KOPT-K1 (cell line): ENCODE data around the gene MRGPRX2.

Source experiments
- H3K27ac ChIP-seq: fragments of 200-600 bp; sonication (generic); 2 replicates; pipeline ENCODE4 v1.5.1; 2016; ENCODE audit warnings: antibody characterized with exemption, mild to moderate bottlenecking, low read depth, low read length; ENCODE audit not compliant: poor library complexity, severe bottlenecking
- H3K36me3 ChIP-seq: fragments of 200-600 bp; sonication (generic); 2 replicates; pipeline ENCODE4 v1.5.1; 2017; ENCODE audit warnings: antibody characterized with exemption, mild to moderate bottlenecking, low read length, moderate library complexity; ENCODE audit not compliant: insufficient read depth
- H3K9me3 ChIP-seq: fragments of 200-600 bp; sonication (generic); 2 replicates; pipeline ENCODE4 v1.5.1; 2017; ENCODE audit warnings: antibody characterized with exemption, low read length, mild to moderate bottlenecking; ENCODE audit not compliant: insufficient read depth, poor library complexity, severe bottlenecking

The MRGPRX2 gene

GRCh38 chr11:19050281-19050680, 10.2 kb downstream of the MRGPRX2 start:
- no peaks in the 10 kb centered on the region for H3K9me3 ChIP-seq
- no peaks in the 10 kb centered on the region for H3K36me3 ChIP-seq
- no peak overlapping the region for H3K27ac ChIP-seq

DNA sequence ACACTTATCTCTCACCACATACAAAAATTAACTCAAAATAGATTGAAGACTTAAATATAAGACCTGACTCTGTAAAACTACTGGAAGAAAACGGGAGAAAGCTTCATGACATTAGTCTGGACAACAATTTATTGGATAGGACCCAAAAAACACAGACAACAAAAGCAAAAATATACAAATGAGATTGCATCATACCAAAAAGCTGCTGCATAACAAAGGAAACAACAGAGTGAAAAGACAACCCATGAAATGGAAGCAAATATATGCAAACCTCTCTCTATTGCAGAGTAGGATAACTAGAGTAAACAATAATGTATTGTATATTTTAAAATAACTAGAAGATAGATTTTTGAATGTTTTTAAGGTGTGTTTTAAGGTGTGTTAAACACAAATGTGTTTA, 11.2 kb downstream of the MRGPRX2 start:
- Histone ChIP-seq H3K27ac (no peak overlapping the region), H3K36me3 (no peaks in the 10 kb centered on the region), H3K9me3 (no peaks in the 10 kb centered on the region)

DNA sequence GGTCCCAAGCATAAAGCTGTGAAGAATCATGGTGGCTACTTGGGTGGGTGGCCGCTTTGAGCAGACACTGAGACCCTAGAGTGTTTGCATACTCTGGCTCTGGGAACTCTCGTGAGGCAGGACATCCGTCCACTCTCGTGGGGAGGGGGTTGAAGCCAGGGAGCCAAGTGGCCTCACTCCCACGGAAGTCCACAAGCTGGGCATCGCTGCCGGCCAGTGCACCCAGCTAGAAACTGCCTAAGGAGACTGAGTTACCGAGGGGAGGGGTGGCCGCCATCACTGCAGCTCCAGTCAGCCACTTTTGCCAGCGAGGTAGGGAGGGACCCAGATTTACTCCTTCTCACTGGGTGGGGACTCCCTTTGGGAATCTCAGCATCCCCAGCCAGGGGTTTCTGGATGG, 20.5 kb downstream of the MRGPRX2 start:
- no peaks in the 10 kb centered on the region for H3K9me3 ChIP-seq
- H3K27ac ChIP-seq = no peak overlapping the region
- H3K36me3 ChIP-seq = no peaks in the 10 kb centered on the region

- H3K9me3 ChIP-seq = no peaks in the 10 kb centered on the region
- no peaks in the 10 kb centered on the region for H3K36me3 ChIP-seq
- no peak overlapping the region for H3K27ac ChIP-seq
Observed at GRCh38 chr11:19039409-19039808, 21.1 kb downstream of the MRGPRX2 start.

DNA sequence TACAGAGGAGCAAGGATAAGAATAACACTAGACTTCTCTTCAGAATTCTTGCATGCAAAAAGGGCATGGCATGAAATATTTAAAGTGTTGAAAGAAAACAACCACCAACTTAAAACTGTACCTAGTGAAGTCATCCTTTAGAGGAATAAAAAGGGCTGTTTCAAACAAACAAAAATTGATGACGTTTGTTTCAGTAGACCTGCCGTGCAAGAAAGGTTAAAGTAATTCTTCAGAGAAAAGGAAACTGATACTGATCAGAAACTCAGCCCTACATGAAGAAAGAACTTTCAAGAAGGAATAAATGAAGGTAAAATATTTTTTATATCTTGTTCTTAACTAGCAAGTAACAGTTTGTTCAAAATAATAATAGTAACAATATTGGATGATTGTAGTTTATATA, 27.5 kb downstream of the MRGPRX2 start:
- H3K36me3 ChIP-seq = no peaks in the 10 kb centered on the region
- H3K27ac ChIP-seq = no peak overlapping the region
- H3K9me3 ChIP-seq = no peaks in the 10 kb centered on the region

DNA sequence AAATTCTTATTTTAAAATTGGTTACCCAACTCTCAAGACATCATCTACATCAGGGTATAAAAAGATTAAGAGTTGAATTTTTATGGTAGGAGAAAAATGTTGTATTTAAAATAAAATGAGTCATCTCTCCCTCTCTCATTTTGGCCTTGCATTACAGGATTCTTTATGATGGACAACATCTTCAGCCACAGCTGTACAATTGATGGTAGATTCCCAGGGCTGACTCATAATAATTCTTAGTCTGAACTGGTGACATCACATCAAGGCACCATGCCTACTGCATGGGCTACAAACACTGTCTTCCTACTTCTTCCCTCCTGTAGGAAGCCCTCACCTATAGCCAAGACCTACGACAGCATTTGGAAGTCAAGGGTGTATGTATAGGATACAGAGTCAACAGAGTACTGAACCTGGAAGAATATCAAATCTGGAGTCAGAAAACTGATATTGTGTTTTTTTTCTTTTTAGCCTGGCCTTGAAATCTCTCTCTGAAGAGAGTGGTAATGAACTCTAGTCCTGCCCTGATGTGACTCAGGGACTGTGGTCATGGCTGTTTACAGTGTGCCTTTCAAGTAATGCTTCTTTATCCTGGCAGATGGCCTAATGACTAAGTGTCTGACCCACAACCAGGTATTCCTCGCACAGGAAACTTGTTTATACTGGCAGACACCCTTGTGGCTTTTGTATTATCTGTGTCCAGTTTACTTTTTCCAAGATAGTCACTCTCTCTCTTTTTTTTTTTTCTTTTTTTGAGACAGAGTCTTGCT, 32.5 kb downstream of the MRGPRX2 start:
- Histone ChIP-seq H3K9me3 (no peaks in the 10 kb centered on the region), H3K36me3 (no peaks in the 10 kb centered on the region), H3K27ac (no peak overlapping the region)

DNA sequence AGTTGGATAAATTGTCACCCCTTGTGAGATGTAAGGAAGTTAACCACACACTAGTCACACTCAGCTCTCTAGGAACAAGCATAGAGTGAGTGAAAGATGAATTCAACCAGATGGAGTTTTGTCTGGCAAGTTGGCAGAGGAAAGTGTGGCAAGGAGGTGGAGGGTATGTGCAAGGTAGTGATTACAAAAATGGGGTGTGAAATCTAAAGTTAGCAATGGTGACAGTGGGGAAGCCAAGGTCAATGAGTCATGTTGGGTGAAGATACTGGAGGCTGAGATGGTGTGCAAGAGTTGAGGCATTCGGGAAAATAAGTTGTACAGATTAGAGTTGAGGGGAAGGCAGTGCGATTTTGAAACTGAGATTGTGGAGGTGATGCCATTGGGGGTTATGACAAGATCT, 33.7 kb downstream of the MRGPRX2 start:
- Histone ChIP-seq H3K9me3 (no peaks in the 10 kb centered on the region), H3K27ac (no peak overlapping the region), H3K36me3 (no peaks in the 10 kb centered on the region)

GRCh38 chr11:19025481-19026406, 34.8 kb downstream of the MRGPRX2 start:
- Histone ChIP-seq H3K36me3 (no peaks in the 10 kb centered on the region), H3K27ac (no peak overlapping the region), H3K9me3 (no peaks in the 10 kb centered on the region)

GRCh38 chr11:19020831-19021230, 39.7 kb downstream of the MRGPRX2 start:
- Histone ChIP-seq H3K9me3 (no peaks in the 10 kb centered on the region), H3K27ac (no peak overlapping the region)

GRCh38 chr11:19018901-19019300, 41.6 kb downstream of the MRGPRX2 start:
- H3K27ac ChIP-seq = no peak overlapping the region
- no peaks in the 10 kb centered on the region for H3K36me3 ChIP-seq
- no peaks in the 10 kb centered on the region for H3K9me3 ChIP-seq

More at GRCh38 chr11:19020831-19021230, 39.7 kb downstream of the MRGPRX2 start:
- no peaks in the 10 kb centered on the region for H3K36me3 ChIP-seq

- Histone ChIP-seq H3K27ac (no peak overlapping the region), H3K36me3 (no peaks in the 10 kb centered on the region), H3K9me3 (no peaks in the 10 kb centered on the region)
Observed at GRCh38 chr11:19013181-19013857, 47.2 kb downstream of the MRGPRX2 start.

DNA sequence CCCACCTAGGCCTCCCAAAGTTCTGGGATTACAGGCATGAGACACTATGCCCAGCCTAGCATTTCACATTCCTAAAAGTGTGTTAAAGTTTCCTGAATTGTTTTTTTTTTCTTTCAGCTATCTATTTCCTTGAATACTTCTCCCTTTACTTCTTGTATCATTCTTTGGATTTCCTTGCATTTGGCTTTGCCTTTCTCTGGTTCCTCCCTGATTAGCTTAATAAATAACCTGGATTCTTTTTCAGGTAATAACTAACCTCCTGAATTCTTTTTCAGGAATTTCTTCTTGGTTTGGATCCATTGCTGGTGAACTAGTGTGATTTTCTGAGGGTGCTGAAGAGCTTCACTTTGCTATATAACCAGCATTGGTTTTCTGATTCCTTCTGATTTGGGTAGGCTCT, 47.9 kb downstream of the MRGPRX2 start:
- H3K9me3 ChIP-seq = no peaks in the 10 kb centered on the region
- H3K36me3 ChIP-seq = no peaks in the 10 kb centered on the region
- H3K27ac ChIP-seq = no peak overlapping the region
